Measurements from ENCODE around the gene SLC7A8.

The SLC7A8 gene

GRCh38 chr14:23132970-23133369 lies 50.5 kb downstream of the SLC7A8 start:
- TF ChIP-seq EZH2phosphoT487 (IDR thresholded peaks at IDR 0.05; ENCODE audit: borderline replicate concordance, low read length) = no peak
- TF ChIP-seq CTCF (IDR thresholded peaks at IDR 0.05; ENCODE audit: low read depth, low read length, poor library complexity, severe bottlenecking) = no peak
- Histone ChIP-seq H3K9me2 (replicated peaks; ENCODE audit: control insufficient read depth, low read length) (no peaks in the 10 kb centered on the region), H3K4me2 (ENCODE audit: low read length) (no peak overlapping the region), H3K27ac (ENCODE audit: low read depth, low read length) (no peak overlapping the region), H3K4me3 (ENCODE audit: low read length) (no peak overlapping the region), H3K4me1 (ENCODE audit: control insufficient read depth, low read length) (peaks cover 12% of the 10 kb centered on the region), H4K20me1 (ENCODE audit: control insufficient read depth, insufficient read depth, low read depth, low read length) (no peaks in the 10 kb centered on the region), H3K79me2 (ENCODE audit: control insufficient read depth, low read length) (no peaks in the 10 kb centered on the region), H3K36me3 (ENCODE audit: control insufficient read depth, low read length) (no peaks in the 10 kb centered on the region), H3K9me3 (ENCODE audit: control insufficient read depth, insufficient read depth, low read length) (no peaks in the 10 kb centered on the region), H3K27me3 (ENCODE audit: control insufficient read depth, low read length) (peaks cover 7% of the 10 kb centered on the region), H3F3A (ENCODE audit: control insufficient read depth, insufficient read depth) (no peaks in the 10 kb centered on the region)

- no peaks in the 10 kb centered on the region for H3K9me3 ChIP-seq (ENCODE audit: control insufficient read depth, insufficient read depth, low read length)
- H4K20me1 ChIP-seq (ENCODE audit: control insufficient read depth, insufficient read depth, low read depth, low read length) = no peaks in the 10 kb centered on the region
- no peak overlapping the region for H3K4me3 ChIP-seq (ENCODE audit: low read length)
- no peaks in the 10 kb centered on the region for H3K9me2 ChIP-seq (replicated peaks; ENCODE audit: control insufficient read depth, low read length)
- H3K27ac ChIP-seq (ENCODE audit: low read depth, low read length) = no peak overlapping the region
- H3K36me3 ChIP-seq (ENCODE audit: control insufficient read depth, low read length) = no peaks in the 10 kb centered on the region
- H3K4me2 ChIP-seq (ENCODE audit: low read length) = no peak overlapping the region
- H3F3A ChIP-seq (ENCODE audit: control insufficient read depth, insufficient read depth) = no peaks in the 10 kb centered on the region
- H3K4me1 ChIP-seq (ENCODE audit: control insufficient read depth, low read length) = peaks cover 13% of the 10 kb centered on the region
- H3K27me3 ChIP-seq (ENCODE audit: control insufficient read depth, low read length) = peaks cover 7% of the 10 kb centered on the region
- no peaks in the 10 kb centered on the region for H3K79me2 ChIP-seq (ENCODE audit: control insufficient read depth, low read length)
- TF ChIP-seq EZH2phosphoT487 (IDR thresholded peaks at IDR 0.05; ENCODE audit: borderline replicate concordance, low read length) = no peak
- TF ChIP-seq CTCF (IDR thresholded peaks at IDR 0.05; ENCODE audit: low read depth, low read length, poor library complexity, severe bottlenecking) = no peak
These were observed 52.0 kb downstream of the SLC7A8 start for GRCh38 chr14:23131482-23131881.

GRCh38 chr14:23130871-23131270 lies 52.6 kb downstream of the SLC7A8 start:
- Histone ChIP-seq H3K27me3 (ENCODE audit: control insufficient read depth, low read length) (peaks cover 7% of the 10 kb centered on the region), H3K27ac (ENCODE audit: low read depth, low read length) (no peak overlapping the region), H4K20me1 (ENCODE audit: control insufficient read depth, insufficient read depth, low read depth, low read length) (no peaks in the 10 kb centered on the region)

More at GRCh38 chr14:23130871-23131270, 52.6 kb downstream of the SLC7A8 start:
- H3K4me3 ChIP-seq (ENCODE audit: low read length) = no peak overlapping the region
- H3K79me2 ChIP-seq (ENCODE audit: control insufficient read depth, low read length) = no peaks in the 10 kb centered on the region
- H3K4me1 ChIP-seq (ENCODE audit: control insufficient read depth, low read length) = peaks cover 13% of the 10 kb centered on the region
- H3K9me2 ChIP-seq (replicated peaks; ENCODE audit: control insufficient read depth, low read length) = no peaks in the 10 kb centered on the region
- no peak overlapping the region for H3K4me2 ChIP-seq (ENCODE audit: low read length)
- H3F3A ChIP-seq (ENCODE audit: control insufficient read depth, insufficient read depth) = no peaks in the 10 kb centered on the region
- H3K9me3 ChIP-seq (ENCODE audit: control insufficient read depth, insufficient read depth, low read length) = no peaks in the 10 kb centered on the region
- no peaks in the 10 kb centered on the region for H3K36me3 ChIP-seq (ENCODE audit: control insufficient read depth, low read length)
- TF ChIP-seq EZH2phosphoT487 (IDR thresholded peaks at IDR 0.05; ENCODE audit: borderline replicate concordance, low read length) (no peak), CTCF (IDR thresholded peaks at IDR 0.05; ENCODE audit: low read depth, low read length, poor library complexity, severe bottlenecking) (no peak)

Data from DOHH2 (cell line).